ENCODE measurements around the gene PAPPA.

- TF ChIP-seq, protein P1, sequence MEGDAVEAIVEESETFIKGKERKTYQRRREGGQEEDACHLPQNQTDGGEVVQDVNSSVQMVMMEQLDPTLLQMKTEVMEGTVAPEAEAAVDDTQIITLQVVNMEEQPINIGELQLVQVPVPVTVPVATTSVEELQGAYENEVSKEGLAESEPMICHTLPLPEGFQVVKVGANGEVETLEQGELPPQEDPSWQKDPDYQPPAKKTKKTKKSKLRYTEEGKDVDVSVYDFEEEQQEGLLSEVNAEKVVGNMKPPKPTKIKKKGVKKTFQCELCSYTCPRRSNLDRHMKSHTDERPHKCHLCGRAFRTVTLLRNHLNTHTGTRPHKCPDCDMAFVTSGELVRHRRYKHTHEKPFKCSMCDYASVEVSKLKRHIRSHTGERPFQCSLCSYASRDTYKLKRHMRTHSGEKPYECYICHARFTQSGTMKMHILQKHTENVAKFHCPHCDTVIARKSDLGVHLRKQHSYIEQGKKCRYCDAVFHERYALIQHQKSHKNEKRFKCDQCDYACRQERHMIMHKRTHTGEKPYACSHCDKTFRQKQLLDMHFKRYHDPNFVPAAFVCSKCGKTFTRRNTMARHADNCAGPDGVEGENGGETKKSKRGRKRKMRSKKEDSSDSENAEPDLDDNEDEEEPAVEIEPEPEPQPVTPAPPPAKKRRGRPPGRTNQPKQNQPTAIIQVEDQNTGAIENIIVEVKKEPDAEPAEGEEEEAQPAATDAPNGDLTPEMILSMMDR (conservative IDR thresholded peaks at IDR 0.05): no peak
- no peak for TF ChIP-seq ZFX (IDR thresholded peaks at IDR 0.05)
Observed at GRCh38 chr9:116416421-116416820, 262.8 kb downstream of the PAPPA start.
